NCI-H1694 (cell line): ENCODE results near the gene CDKN2AIP.

Experiments
- DNase-seq: peaks from one replicate; lab custom pipeline; 2025; lab: John Stamatoyannopoulos, UW

The CDKN2AIP gene

DNA sequence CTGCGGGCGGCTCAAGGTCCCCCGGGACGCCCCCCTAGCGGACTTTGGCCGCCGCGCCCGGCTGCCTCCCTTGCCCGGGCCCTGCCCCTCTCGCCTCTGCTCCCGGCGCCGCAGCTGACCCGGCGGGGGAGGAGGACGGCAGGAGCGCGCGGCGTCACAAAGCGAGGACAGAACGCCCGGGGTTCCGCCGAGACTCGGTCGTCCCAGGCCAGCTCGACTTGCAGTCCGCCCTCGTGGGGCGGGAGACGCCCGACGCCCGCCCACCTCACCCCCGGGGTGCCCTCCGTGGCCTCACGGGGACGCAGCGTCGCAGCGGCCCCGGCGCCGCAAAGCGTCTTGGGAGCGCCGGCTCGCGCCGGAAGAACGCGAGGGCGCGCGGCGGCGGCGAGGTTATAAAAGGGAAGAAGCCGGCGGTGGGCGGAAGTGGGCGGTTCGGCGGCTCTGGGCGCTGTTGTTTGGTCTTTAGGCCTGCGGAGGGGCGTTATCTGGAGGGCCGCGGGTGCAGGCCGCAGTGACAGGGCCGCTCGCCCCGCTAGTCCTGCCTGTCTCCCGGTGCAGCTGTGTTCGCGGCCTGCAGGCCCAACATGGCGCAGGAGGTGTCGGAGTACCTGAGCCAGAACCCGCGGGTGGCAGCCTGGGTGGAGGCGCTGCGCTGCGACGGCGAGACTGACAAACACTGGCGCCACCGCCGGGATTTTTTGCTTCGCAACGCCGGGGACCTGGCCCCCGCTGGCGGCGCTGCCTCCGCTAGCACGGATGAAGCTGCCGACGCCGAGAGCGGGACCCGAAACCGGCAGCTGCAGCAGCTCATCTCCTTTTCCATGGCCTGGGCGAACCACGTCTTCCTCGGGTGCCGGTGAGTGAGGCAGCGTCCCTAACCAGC, at the start of gene CDKN2AIP:
Gene CDKN2AIP (plus strand): TSS at position 423 of the 883 bp plus-strand sequence. CDS start 162 bp downstream, at position 585.
- peak; percentile 68 for DNase-seq

- DNase-seq: no peak
These were observed 49.0 kb upstream of the CDKN2AIP start for GRCh38 chr4:183395395-183395794.

DNA sequence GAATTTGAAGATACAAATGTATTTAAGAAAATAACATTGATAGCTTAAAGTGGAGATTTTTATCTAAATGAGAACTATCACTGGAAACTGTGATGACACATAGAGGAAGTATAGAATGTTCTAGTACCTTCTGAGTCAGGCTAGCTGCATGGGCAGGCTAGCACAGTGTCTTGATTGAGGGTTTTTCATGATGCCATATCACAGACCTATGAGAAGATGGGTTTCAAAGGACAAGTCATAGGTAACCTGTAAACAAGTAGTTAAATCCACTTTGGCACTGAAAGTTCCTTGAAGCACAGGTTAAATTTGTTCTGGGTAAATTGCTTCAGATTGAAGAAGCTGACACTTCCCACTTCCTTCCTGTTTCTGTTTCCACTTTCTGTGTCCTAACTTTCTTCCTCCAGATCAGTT, 48.2 kb upstream of the CDKN2AIP start:
- no peak for DNase-seq

- no peak for DNase-seq
These were observed 46.6 kb upstream of the CDKN2AIP start for GRCh38 chr4:183397741-183398297.

GRCh38 chr4:183398298-183399125, 45.9 kb upstream of the CDKN2AIP start:
- peak; percentile 4 for DNase-seq

DNA sequence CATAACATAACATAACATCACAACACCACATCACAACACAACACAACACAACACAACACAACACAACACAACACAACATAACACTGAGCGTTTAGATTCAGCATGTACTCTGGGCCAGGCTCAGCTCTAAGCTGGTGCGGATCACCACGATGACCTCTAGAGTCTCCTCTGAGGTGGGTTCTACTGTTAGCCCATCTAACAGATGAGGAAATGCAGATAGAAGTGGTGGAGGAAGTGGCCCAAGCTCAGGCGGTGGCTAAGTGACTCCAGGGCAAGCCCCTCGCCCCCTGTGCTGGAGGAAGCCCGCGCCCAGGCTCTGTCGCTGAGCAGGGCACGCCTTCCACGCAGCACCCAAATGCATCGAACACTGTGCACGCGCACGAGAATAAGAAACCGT, 45.3 kb upstream of the CDKN2AIP start:
- DNase-seq: no peak

GRCh38 chr4:183399616-183400015, 44.8 kb upstream of the CDKN2AIP start:
- DNase-seq: no peak

DNA sequence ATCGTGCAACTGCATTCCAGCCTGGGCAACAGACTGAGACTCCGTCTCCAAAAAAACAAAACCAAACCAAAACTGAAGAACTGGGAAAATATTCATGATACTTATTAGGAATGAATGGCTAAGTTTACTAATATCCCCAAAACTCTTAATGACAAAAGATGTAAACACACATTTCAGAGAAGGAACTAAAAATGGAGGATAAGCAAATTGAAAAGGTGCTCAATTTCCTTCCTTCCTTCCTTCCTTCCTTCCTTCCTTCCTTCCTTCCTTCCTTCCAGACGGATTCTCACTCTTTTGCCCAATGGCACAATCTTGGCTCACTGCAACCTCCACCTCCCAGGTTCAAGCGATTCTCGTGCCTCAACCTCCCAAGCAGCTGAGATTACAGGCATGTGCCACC, 44.4 kb upstream of the CDKN2AIP start:
- DNase-seq: no peak

- DNase-seq: no peak
These were observed 43.0 kb upstream of the CDKN2AIP start for GRCh38 chr4:183401473-183401872.

GRCh38 chr4:183402771-183403170, 41.7 kb upstream of the CDKN2AIP start:
- DNase-seq: no peak

GRCh38 chr4:183403486-183403885, 41.0 kb upstream of the CDKN2AIP start:
- no peak for DNase-seq

- no peak for DNase-seq
These were observed 40.5 kb upstream of the CDKN2AIP start for GRCh38 chr4:183403961-183404360.

DNA sequence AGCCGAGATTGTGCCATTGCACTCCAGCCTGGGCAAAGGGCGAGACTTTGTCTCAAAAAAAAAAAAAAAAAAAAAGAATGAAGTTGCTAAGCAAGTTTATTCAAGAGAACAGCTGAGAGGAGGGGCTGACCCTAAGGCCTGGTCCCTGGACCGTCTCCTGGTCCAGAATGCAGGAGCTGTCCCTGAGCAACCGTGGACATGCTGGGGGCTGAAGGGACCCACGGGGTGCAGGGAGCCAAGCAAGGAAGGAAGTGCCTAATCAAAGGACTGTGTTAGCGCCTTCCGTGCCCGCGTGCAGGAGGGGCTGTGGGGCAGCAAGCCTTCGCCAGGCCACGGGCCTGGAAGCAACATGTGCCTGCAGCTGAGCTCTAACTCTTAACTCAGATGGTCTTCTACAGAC, 39.1 kb upstream of the CDKN2AIP start:
- DNase-seq: no peak

GRCh38 chr4:183407128-183407585, 37.3 kb upstream of the CDKN2AIP start:
- DNase-seq: peak; percentile 67

GRCh38 chr4:183407635-183408464, 36.6 kb upstream of the CDKN2AIP start:
- DNase-seq: no peak

DNA sequence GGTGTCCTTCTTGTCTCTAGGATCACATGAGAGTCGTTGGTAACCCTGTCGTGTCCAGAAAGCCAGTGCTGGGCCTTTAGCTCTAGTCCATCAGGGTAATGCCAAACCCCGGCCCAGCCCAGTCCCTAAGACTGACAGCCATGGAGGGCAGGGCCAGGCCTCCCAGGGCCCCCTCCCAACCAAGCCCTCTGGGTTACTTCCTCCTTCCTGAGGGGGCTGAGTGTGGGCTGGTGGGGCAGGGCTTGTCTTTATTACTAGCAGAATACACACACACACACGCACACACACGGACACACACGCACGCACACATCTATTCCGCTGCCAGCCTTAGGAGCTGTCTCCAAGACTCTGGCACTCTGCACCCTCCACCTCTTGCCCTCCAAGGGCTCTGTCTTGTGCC, 35.6 kb upstream of the CDKN2AIP start:
- no peak for DNase-seq

GRCh38 chr4:183409483-183409882, 35.0 kb upstream of the CDKN2AIP start:
- no peak for DNase-seq

- no peak for DNase-seq
These were observed 34.5 kb upstream of the CDKN2AIP start for GRCh38 chr4:183409934-183410333.

GRCh38 chr4:183411291-183411861, 33.1 kb upstream of the CDKN2AIP start:
- no peak for DNase-seq

DNA sequence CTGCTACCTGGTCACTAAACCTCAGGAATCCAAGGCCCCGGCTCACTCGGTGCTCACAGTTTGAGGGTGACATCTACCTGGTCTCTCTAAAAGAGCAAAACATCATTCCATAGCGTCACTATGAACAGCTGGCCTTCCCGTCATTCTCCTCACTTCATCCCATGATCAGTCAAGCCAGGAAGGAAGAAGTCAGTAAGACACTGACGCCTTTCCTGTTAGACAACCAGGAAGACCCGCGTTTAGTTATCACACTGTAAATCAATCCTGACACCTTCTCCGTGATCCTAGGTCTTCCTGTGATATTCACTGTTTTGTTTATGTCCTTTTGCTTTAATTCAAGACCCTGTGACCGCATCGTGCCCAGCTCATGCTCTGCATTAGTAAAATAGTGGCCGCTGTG, 31.6 kb upstream of the CDKN2AIP start:
- DNase-seq: no peak
